ENCODE measurements around the gene GBX1.

DNA sequence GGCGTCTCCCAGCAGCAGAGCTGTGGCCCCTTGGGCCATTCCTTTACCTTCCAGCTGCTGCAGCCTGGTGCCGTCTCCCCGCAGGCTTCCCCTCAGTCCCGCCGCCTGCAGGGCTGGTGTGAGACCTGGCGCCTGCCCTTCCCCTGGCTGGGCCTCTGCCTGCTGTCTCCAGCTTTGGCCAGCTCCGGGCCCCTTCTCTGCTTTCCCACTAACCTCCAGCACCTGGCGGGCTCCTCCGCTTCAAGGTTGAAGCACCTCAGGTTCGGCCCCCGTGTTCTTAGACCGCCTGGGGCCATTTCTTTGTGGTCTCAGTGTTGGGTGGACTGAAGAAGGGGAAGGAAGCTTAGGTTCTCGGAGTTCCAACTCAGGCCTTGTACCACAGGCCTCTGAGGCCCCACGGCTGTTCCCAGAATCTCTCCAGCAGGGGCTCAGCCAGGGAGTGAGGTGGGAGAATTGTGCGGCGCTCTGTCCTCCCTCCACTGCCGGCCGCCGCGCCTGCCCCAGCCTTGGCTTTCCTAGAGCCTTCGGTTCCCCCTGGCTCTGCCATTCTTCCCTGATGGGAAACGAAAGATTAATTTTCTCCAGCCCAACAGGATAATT is 30.3 kb downstream of the GBX1 start:
- no peak for TF ChIP-seq CTCF (optimal IDR thresholded peaks at IDR 0.05 in 1 of 3, IDR thresholded peaks at IDR 0.05 in 1 of 3, conservative IDR thresholded peaks at IDR 0.05 in 1 of 3; ENCODE audit: extremely low read depth in 1 of 3, insufficient read depth in 2 of 3, low read length in 3 of 3)
- no peak for TF ChIP-seq EZH2 (IDR thresholded peaks at IDR 0.05; ENCODE audit: low read length)
